HG03439 (cell line): Measurements from ENCODE around the gene THAP9.

Source experiments
- ATAC-seq: cut with Tn5 transposase; IDR thresholded peaks from one replicate; pipeline ENCODE4 v1.9.1; 2021; ENCODE audit warnings: mild to moderate bottlenecking, moderate library complexity; ENCODE audit not compliant: unreplicated experiment

THAP9 gene

GRCh38 chr4:82954212-82954611 lies 53.7 kb downstream of the THAP9 start:
- no peak for ATAC-seq

- ATAC-seq: no peak
These were observed 56.5 kb downstream of the THAP9 start for GRCh38 chr4:82957045-82957444.

- no peak for ATAC-seq
These were observed 65.2 kb downstream of the THAP9 start for GRCh38 chr4:82965763-82966162.

DNA sequence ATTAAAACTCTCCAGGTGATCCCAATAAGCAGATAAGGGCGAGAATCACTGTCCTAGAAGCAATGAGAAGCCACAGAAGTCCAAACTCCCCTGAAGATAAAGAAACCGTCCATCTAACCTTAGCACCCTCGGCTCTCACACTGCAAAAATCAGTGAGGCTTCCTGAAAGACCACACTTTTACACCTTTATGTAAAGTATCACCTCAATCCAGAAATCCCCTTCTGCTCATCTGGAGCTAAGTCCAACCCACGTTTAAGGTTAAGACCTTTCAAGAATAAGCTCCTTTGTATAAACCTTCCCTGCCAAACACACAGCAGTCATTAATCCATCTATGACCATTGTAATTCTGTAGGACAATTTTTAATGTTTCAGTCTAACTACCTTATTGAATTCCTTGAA lies 68.4 kb downstream of the THAP9 start:
- no peak for ATAC-seq

DNA sequence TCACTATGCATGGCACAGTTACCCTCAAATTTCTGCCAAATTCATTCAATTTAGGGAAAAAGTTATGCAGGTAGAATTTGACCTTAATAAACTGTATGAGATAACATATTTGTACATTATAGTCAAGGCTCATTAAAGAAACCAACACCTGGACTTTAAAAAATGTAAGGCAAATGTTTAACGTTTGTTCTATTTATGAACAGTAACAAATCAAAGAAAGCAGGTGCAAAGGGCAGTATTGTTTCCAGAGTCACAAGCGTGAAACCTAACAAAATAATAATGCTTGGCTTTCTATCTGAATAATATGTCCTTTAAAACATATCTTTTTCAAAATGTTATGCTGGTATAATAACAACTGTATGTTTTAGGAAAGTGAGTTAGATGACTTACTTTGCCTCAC lies 68.9 kb downstream of the THAP9 start:
- no peak for ATAC-seq
